Measurements from ENCODE around the gene C15orf40.

DNA sequence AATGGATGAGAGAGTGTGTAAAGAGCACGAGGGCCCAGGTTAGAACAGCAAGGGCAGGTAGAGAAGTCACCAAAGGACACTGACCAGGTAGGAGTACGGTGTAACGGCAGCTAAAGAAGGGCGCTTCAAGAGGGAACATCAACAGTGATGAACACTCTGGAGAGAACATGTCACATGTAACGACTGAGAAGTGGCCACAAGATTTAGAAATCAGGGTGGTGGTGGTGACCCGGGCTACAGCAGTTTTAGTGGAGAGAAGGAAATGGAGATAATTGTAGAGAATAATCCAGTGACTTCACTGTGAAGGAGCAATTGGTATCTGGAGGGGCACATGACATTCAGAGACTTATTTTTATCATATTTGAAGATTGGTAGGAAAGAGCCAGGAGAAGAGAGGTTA is 1.2 kb upstream of the C15orf40 start:
- no peak for TF ChIP-seq CTCF (IDR thresholded peaks at IDR 0.05)
- no peak for TF ChIP-seq POLR2A (IDR thresholded peaks at IDR 0.05)
